Stimulated activated CD4-positive, alpha-beta T cell treated with anti-CD3 and anti-CD28 coated beads, Interleukin-1b, Interleukin-23, amount 100 ng/mL, for 1 hour (primary cell): ENCODE data around the gene KIRREL3.

Experiments
- DNase-seq, 2 donors: peaks; one replicate each; pipeline ENCODE4 v3.0.0-alpha.2; 2020; ENCODE audit warnings: low read depth in 2 of 2

KIRREL3 gene

GRCh38 chr11:126830216-126830806 is 170.3 kb downstream of the KIRREL3 start:
- no peak for DNase-seq

GRCh38 chr11:126829716-126830115 is 170.9 kb downstream of the KIRREL3 start:
- no peak for DNase-seq

GRCh38 chr11:126824035-126824607 is 176.4 kb downstream of the KIRREL3 start:
- DNase-seq: no peak

- no peak for DNase-seq
Measured at GRCh38 chr11:126823274-126823673, 177.3 kb downstream of the KIRREL3 start.

- no peak for DNase-seq
Measured at GRCh38 chr11:126821827-126822226, 178.7 kb downstream of the KIRREL3 start.

GRCh38 chr11:126819194-126819593 is 181.4 kb downstream of the KIRREL3 start:
- no peak for DNase-seq

- no peak for DNase-seq
Measured at GRCh38 chr11:126817523-126818450, 182.8 kb downstream of the KIRREL3 start.

GRCh38 chr11:126817096-126817495 is 183.5 kb downstream of the KIRREL3 start:
- DNase-seq: no peak

GRCh38 chr11:126816645-126817044 is 183.9 kb downstream of the KIRREL3 start:
- DNase-seq: no peak

GRCh38 chr11:126815111-126815510 is 185.5 kb downstream of the KIRREL3 start:
- DNase-seq: no peak

GRCh38 chr11:126810776-126811175 is 189.8 kb downstream of the KIRREL3 start:
- DNase-seq: no peak

- no peak for DNase-seq
Measured at GRCh38 chr11:126809514-126810289, 190.9 kb downstream of the KIRREL3 start.

GRCh38 chr11:126808836-126809235 is 191.7 kb downstream of the KIRREL3 start:
- no peak for DNase-seq

GRCh38 chr11:126808296-126808695 is 192.3 kb downstream of the KIRREL3 start:
- DNase-seq: no peak

GRCh38 chr11:126805870-126806269 is 194.7 kb downstream of the KIRREL3 start:
- no peak for DNase-seq

GRCh38 chr11:126804363-126804762 is 196.2 kb downstream of the KIRREL3 start:
- no peak for DNase-seq

- DNase-seq: no peak
Measured at GRCh38 chr11:126800009-126800408, 200.6 kb downstream of the KIRREL3 start.

- no peak for DNase-seq
Measured at GRCh38 chr11:126797457-126798169, 203.0 kb downstream of the KIRREL3 start.

- DNase-seq: no peak
Measured at GRCh38 chr11:126793596-126793995, 207.0 kb downstream of the KIRREL3 start.

- DNase-seq: no peak
Measured at GRCh38 chr11:126791991-126792390, 208.6 kb downstream of the KIRREL3 start.

GRCh38 chr11:126791446-126791845 is 209.1 kb downstream of the KIRREL3 start:
- no peak for DNase-seq
